ENCODE results near the gene SSC5D. TPM values are rescaled to one million over a fixed set of nuclear protein-coding genes. Genes with fewer than 3 reads are reported as not detected.

The SSC5D gene
- total RNA-seq, 4 donors from 2014 or later = 1.7 to 2.9 (median 2.2) TPM

GRCh38 chr19:55441692-55442321, 46.4 kb upstream of the SSC5D start:
- WGBS, 2 donors = 2 to 5% methylated on average over 13 to 29 of the region's 39 CpGs
- TF ChIP-seq POLR2A (IDR thresholded peaks at IDR 0.05) (no peak), CTCF (IDR thresholded peaks at IDR 0.05) (no peak)
- intact Hi-C loops (cut with DNase I) = no loop called here
- Histone ChIP-seq H3K27ac (no peak overlapping the region), H3K36me3 (no peaks in the 10 kb centered on the region), H3K4me1 (peaks cover 0 to 4% of the 10 kb centered on the region in 2 donors), H3K27me3 (peaks cover 25% of the 10 kb centered on the region), H3K4me3 (replicated peaks in 1 of 3) (no peak overlapping the region), H3K9me3 (no peaks in the 10 kb centered on the region)
- no peak for DNase-seq

GRCh38 chr19:55442372-55442961, 45.8 kb upstream of the SSC5D start:
- TF ChIP-seq CTCF (IDR thresholded peaks at IDR 0.05) (no peak), POLR2A (IDR thresholded peaks at IDR 0.05) (no peak)
- WGBS, 2 donors = 1 to 2% methylated on average over 9 to 13 of the region's 72 CpGs
- Histone ChIP-seq H3K4me1 (peaks cover 0 to 4% of the 10 kb centered on the region in 2 donors), H3K9me3 (no peaks in the 10 kb centered on the region), H3K4me3 (replicated peaks in 1 of 3) (no peak overlapping the region), H3K27ac (no peak overlapping the region), H3K36me3 (no peaks in the 10 kb centered on the region), H3K27me3 (peaks cover 25% of the 10 kb centered on the region)
- intact Hi-C loops (cut with DNase I) = no loop called here
- DNase-seq = no peak

- Histone ChIP-seq H3K27me3 (peaks cover 25% of the 10 kb centered on the region), H3K9me3 (no peaks in the 10 kb centered on the region), H3K4me3 (replicated peaks in 1 of 3) (no peak within 1 kb of the TSS), H3K36me3 (no peaks in the 10 kb centered on the region), H3K27ac (no peak within 1 kb of the TSS), H3K4me1 (peaks cover 0 to 4% of the 10 kb centered on the region in 2 donors)
- TF ChIP-seq POLR2A (IDR thresholded peaks at IDR 0.05) (no peak), CTCF (IDR thresholded peaks at IDR 0.05) (no peak)
- no peak for DNase-seq
- intact Hi-C loops (cut with DNase I) = no loop called here
- 2 to 4% methylated on average over 43 of the region's 43 CpGs for WGBS, 2 donors
Measured at GRCh38 chr19:55443045-55443823, 45.0 kb upstream of the SSC5D start, which contains the start of gene SHISA7. SHISA7 (minus strand) TSS chr19:55443300; CDS start chr19:55442863, 437 bp downstream.

GRCh38 chr19:55443824-55444480, 44.3 kb upstream of the SSC5D start:
- no peaks in the 10 kb centered on the region for H3K9me3 ChIP-seq

More at GRCh38 chr19:55443824-55444480, 44.3 kb upstream of the SSC5D start:
- 21 to 31% methylated on average over 18 of the region's 18 CpGs for WGBS, 2 donors
- intact Hi-C loops (cut with DNase I) = no loop called here
- H3K27me3 ChIP-seq = peaks cover 25% of the 10 kb centered on the region
- no peak for TF ChIP-seq POLR2A (IDR thresholded peaks at IDR 0.05)
- no peak for TF ChIP-seq CTCF (IDR thresholded peaks at IDR 0.05)
- peaks cover 0 to 4% of the 10 kb centered on the region in 2 donors for H3K4me1 ChIP-seq
- no peak for DNase-seq
- no peak overlapping the region for H3K4me3 ChIP-seq (replicated peaks in 1 of 3)
- H3K27ac ChIP-seq = no peak overlapping the region
- no peaks in the 10 kb centered on the region for H3K36me3 ChIP-seq

All from thyroid gland (tissue), 4 donors.